ENCODE measurements around the gene SMC5.

- TF ChIP-seq ELF1 (IDR thresholded peaks at IDR 0.05) (no peak), RXRA (IDR thresholded peaks at IDR 0.05; ENCODE audit: borderline replicate concordance, low read depth) (no peak), EP300 (IDR thresholded peaks at IDR 0.05; ENCODE audit: borderline replicate concordance in 1 of 2, low read depth in 1 of 2, low read length in 1 of 2) (no peak)
These were observed 97.0 kb downstream of the SMC5 start for GRCh38 chr9:70355801-70356200.
